Kidney (tissue), 14 donors: ENCODE data around the gene NACAD. TPM values are rescaled to one million over a fixed set of nuclear protein-coding genes. Genes with fewer than 3 reads are reported as not detected.
"Not testable (repeated sequence)": the region's sequence is repeated elsewhere in the genome, so short reads cannot be mapped to it uniquely, and the experiment has no call there.

Experiments used
- DNase-seq, 5 donors: peaks; one replicate each; pipeline ENCODE4 v3.0.0-alpha.2; 2013 to 2020
- FAIRE-seq: peaks from 2 replicates; lab custom pipeline; 2012; peaks lifted over from hg19 to GRCh38; lab: Jason Lieb, UNC
- H3K27ac ChIP-seq, 2 donors: one replicate each; pipeline ENCODE4 v1.7.0; 2013; ENCODE audit warnings: low read depth in 2 of 2, low read length in 2 of 2, inconsistent platforms in 1 of 2
- H3K27me3 ChIP-seq: one replicate; pipeline ENCODE4 v1.7.1; 2013; ENCODE audit warnings: low read length, inconsistent platforms; ENCODE audit not compliant: control insufficient read depth, insufficient read depth
- H3K36me3 ChIP-seq, 3 donors: one replicate each; pipeline versions ENCODE4 v1.7.0 to v1.7.1; 2013; ENCODE audit warnings: low read length in 3 of 3, control low read depth in 1 of 3, inconsistent platforms in 1 of 3; ENCODE audit not compliant: insufficient read depth in 3 of 3, control insufficient read depth in 2 of 3
- H3K4me1 ChIP-seq, 3 donors: one replicate each; pipeline versions ENCODE4 v1.7.0 to v1.7.1; 2013; ENCODE audit warnings: low read length in 3 of 3, inconsistent platforms in 1 of 3, low read depth in 1 of 3; ENCODE audit not compliant: control insufficient read depth in 2 of 3, insufficient read depth in 2 of 3
- H3K4me3 ChIP-seq, 3 donors: one replicate each; pipeline versions ENCODE4 v1.7.0 to v1.8.1; 2013; ENCODE audit warnings: low read length in 3 of 3, control low read depth in 1 of 3, inconsistent platforms in 1 of 3
- H3K9ac ChIP-seq, 3 donors: one replicate each; pipeline versions ENCODE4 v1.7.0 to v1.7.1; 2013; ENCODE audit warnings: low read length in 3 of 3, control low read depth in 1 of 3, inconsistent platforms in 1 of 3
- H3K9me3 ChIP-seq, 3 donors: one replicate each; pipeline versions ENCODE4 v1.7.0 to v1.7.1; 2013; ENCODE audit warnings: low read length in 3 of 3, control low read depth in 1 of 3, inconsistent platforms in 1 of 3; ENCODE audit not compliant: control insufficient read depth in 2 of 3, insufficient read depth in 1 of 3
- intact Hi-C: fragments of 100-400 bp; cut with DNase I; formaldehyde crosslinking; loops from one replicate; pipeline ENCODE4 v1.11.1; 2022
- polyA plus RNA-seq: library from polyadenylated mRNA; stranded (reverse); fragments of 350-450 nt; fragmentation: Illumina TruSeq; extraction: RNeasy Lipid Tissue Mini Kit (QIAGEN cat#74804); gene quantifications from one replicate; pipeline ENCODE4 v1.2.3, GENCODE V29; 2014; ENCODE audit warnings: low read depth, low replicate concordance; ENCODE audit not compliant: insufficient read depth
- total RNA-seq: library from RNA; stranded (reverse); fragmentation: NEBNext Ultra II Directional; extraction: Animal tissue kit (Norgen Biotek cat#: 25700); gene quantifications from one replicate; pipeline ENCODE4 v1.2.1, GENCODE V29; 2021
- TF ChIP-seq, protein P1 (sequence below): IDR thresholded peaks from 3 replicates; pipeline ENCODE4 v1.5.1; 2012; ENCODE audit warnings: mild to moderate bottlenecking, moderate library complexity, borderline replicate concordance; ENCODE audit not compliant: insufficient read depth; ENCODE audit errors: extremely low read depth
- donor health status: control.
- donor health status: control.
- donor health status: control.
- donor health status: control.
- donor health status: control.
- donor health status: DM: yes; HTN: yes; CAD: no.
- donor health status: Normal renal cell carcinoma (clear cell type).

Gene NACAD
- total and polyA plus RNA-seq, 2 donors from 2014 or later, result 4.2 to 5.0 TPM

GRCh38 chr7:45036317-45036716 lies 52.5 kb downstream of the NACAD start:
- no peak for DNase-seq
- intact Hi-C loops, result no loop called here
- Histone ChIP-seq H3K36me3 (peaks cover 0 to 2% (median 1%) of the 10 kb centered on the region in 3 donors), H3K9me3 (no peaks in the 10 kb centered on the region), H3K9ac (no peak overlapping the region), H3K27me3 (no peaks in the 10 kb centered on the region), H3K4me1 (peaks cover 0 to 2% (median 0%) of the 10 kb centered on the region in 3 donors), H3K4me3 (no peak overlapping the region), H3K27ac (no peak overlapping the region)
- no peak for FAIRE-seq
- TF ChIP-seq, protein P1, sequence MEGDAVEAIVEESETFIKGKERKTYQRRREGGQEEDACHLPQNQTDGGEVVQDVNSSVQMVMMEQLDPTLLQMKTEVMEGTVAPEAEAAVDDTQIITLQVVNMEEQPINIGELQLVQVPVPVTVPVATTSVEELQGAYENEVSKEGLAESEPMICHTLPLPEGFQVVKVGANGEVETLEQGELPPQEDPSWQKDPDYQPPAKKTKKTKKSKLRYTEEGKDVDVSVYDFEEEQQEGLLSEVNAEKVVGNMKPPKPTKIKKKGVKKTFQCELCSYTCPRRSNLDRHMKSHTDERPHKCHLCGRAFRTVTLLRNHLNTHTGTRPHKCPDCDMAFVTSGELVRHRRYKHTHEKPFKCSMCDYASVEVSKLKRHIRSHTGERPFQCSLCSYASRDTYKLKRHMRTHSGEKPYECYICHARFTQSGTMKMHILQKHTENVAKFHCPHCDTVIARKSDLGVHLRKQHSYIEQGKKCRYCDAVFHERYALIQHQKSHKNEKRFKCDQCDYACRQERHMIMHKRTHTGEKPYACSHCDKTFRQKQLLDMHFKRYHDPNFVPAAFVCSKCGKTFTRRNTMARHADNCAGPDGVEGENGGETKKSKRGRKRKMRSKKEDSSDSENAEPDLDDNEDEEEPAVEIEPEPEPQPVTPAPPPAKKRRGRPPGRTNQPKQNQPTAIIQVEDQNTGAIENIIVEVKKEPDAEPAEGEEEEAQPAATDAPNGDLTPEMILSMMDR, result no peak

- no peak for FAIRE-seq
- peaks cover 0 to 2% (median 0%) of the 10 kb centered on the region in 3 donors for H3K4me1 ChIP-seq
- intact Hi-C loops, result no loop called here
Measured at GRCh38 chr7:45035893-45036292, 52.9 kb downstream of the NACAD start.

DNA sequence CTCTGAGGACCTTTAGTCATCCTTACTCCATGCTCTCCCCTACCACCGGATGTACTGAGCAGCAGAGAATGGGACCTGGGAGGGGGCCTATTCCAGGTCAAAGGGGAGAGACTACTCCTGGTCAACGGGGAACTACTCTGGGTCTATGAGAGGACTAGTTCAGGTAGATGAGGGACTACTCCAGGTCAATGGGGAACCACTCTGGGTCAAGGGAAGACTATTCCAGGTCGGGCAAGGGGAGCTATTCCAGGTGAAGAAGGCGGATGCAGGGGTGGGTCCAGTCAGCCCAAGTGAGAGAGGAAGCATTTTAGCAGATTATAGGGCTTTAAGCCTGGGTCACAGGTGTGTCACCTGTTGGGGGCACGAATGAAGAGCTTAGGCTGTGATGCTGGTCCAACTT lies 53.4 kb downstream of the NACAD start:
- no peak for FAIRE-seq
- Histone ChIP-seq H3K4me1 (peaks cover 0 to 2% (median 0%) of the 10 kb centered on the region in 3 donors), H3K27ac (no peak overlapping the region), H3K36me3 (peaks cover 0 to 2% (median 0%) of the 10 kb centered on the region in 3 donors), H3K9me3 (no peaks in the 10 kb centered on the region), H3K9ac (no peak overlapping the region), H3K27me3 (no peaks in the 10 kb centered on the region), H3K4me3 (no peak overlapping the region)
- intact Hi-C loops, result no loop called here
- TF ChIP-seq, protein P1, result no peak
- DNase-seq, result no peak

More at GRCh38 chr7:45035893-45036292, 52.9 kb downstream of the NACAD start:
- Histone ChIP-seq H3K27ac (no peak overlapping the region), H3K4me3 (no peak overlapping the region), H3K27me3 (no peaks in the 10 kb centered on the region), H3K9ac (no peak overlapping the region), H3K9me3 (no peaks in the 10 kb centered on the region), H3K36me3 (peaks cover 0 to 2% (median 0%) of the 10 kb centered on the region in 3 donors)
- TF ChIP-seq, protein P1, result no peak
- no peak for DNase-seq

DNA sequence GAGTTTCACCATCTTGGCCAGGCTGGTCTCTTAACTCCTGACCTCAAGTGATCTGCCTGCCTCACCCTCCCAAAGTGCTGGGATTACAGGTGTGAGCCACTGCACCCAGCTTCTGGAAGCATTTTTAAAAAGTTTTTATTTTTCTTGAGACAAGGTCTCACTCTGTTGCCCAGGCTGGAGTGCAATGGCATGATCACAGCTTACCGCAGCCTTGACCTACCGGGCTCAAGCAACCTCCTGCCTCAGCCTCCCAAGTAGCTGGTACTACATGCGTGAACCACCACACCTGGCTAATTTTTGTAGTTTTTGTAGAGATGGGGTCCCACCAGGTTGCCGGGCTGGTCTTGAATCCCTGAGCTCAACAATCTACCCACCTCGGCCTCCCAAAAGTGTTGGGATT lies 54.1 kb downstream of the NACAD start:
- H3K36me3 ChIP-seq, H3K9ac ChIP-seq, H3K27me3 ChIP-seq, H3K4me1 ChIP-seq, H3K27ac ChIP-seq, intact Hi-C loops, H3K9me3 ChIP-seq, H3K4me3 ChIP-seq, DNase-seq, FAIRE-seq: not testable (repeated sequence)
